GM18499 (cell line): ENCODE results near the gene TUSC2.

Experiments
- ATAC-seq: cut with Tn5 transposase; IDR thresholded peaks from one replicate; pipeline ENCODE4 v1.9.1; 2021; ENCODE audit warnings: moderate number of reproducible peaks; ENCODE audit not compliant: insufficient read depth, unreplicated experiment

The TUSC2 gene

DNA sequence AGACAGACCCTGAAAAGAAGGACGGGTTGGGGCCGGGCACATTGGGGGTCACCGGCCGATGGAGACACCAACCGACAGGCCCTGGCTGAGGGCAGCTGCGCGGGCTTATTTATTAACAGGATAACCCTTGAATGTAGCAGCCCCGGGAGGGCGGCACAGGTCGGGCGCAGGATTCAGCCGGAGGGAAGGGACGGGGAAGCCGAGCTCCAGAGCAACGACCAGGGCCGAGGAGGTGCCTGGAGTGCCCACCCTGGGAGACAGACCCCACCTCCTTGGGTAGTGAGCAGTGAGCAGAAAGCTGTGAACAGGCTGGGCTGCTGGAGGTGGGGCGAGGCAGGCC, 51.3 kb downstream of the TUSC2 start:
- no peak for ATAC-seq

GRCh38 chr3:50275996-50276761, 51.8 kb downstream of the TUSC2 start:
- ATAC-seq = no peak

- ATAC-seq = no peak
Measured at GRCh38 chr3:50275141-50275995, 52.7 kb downstream of the TUSC2 start.
